Ovary (tissue), 3 donors: Measurements from ENCODE around the gene LCN12.

Source experiments
- EP300 ChIP-seq: sonication (generic); formaldehyde crosslinking; IDR thresholded peaks from one replicate; pipeline ENCODE4 v1.6.1; 2017; ENCODE audit warnings: antibody characterized with exemption
- POLR2A ChIP-seq: fragments of 450-650 bp; IDR thresholded peaks from one replicate; pipeline ENCODE4 v1.6.1; 2017; ENCODE audit warnings: antibody characterized with exemption, mild to moderate bottlenecking, moderate library complexity
- TF ChIP-seq, protein P1 (sequence below), 3 donors: fragments of 450-650 bp in 2 of 3; fragments of 200-600 bp in 1 of 3; IDR thresholded peaks; one replicate each; pipeline versions ENCODE4 v1.5.1 to v1.8.0; 2016 to 2022; ENCODE audit warnings: antibody characterized with exemption in 3 of 3, mild to moderate bottlenecking in 1 of 3
- donor health status: DM: no; HTN: no; CAD: no.

GRCh38 chr9:136991993-136992818, 40.1 kb downstream of the LCN12 start, which contains the start of gene PAXX:
- TF ChIP-seq, protein P1, sequence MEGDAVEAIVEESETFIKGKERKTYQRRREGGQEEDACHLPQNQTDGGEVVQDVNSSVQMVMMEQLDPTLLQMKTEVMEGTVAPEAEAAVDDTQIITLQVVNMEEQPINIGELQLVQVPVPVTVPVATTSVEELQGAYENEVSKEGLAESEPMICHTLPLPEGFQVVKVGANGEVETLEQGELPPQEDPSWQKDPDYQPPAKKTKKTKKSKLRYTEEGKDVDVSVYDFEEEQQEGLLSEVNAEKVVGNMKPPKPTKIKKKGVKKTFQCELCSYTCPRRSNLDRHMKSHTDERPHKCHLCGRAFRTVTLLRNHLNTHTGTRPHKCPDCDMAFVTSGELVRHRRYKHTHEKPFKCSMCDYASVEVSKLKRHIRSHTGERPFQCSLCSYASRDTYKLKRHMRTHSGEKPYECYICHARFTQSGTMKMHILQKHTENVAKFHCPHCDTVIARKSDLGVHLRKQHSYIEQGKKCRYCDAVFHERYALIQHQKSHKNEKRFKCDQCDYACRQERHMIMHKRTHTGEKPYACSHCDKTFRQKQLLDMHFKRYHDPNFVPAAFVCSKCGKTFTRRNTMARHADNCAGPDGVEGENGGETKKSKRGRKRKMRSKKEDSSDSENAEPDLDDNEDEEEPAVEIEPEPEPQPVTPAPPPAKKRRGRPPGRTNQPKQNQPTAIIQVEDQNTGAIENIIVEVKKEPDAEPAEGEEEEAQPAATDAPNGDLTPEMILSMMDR (IDR thresholded peaks at IDR 0.05) = no peak
- TF ChIP-seq POLR2A (peak; percentile 24), EP300 (no peak)
